ENCODE data around the gene NTSR1.

NTSR1 gene

GRCh38 chr20:62667530-62668440 is 40.9 kb upstream of the NTSR1 start:
- DNase-seq (ENCODE audit: insufficient read length, low spot score): no peak
- FAIRE-seq: no peak
- TF ChIP-seq CTCF (IDR thresholded peaks at IDR 0.05; ENCODE audit: insufficient read depth, missing control alignments): no peak

- DNase-seq (ENCODE audit: insufficient read length, low spot score) (peak; percentile 97), FAIRE-seq (no peak)
- TF ChIP-seq CTCF (IDR thresholded peaks at IDR 0.05; ENCODE audit: insufficient read depth, missing control alignments): peak; percentile 93
Observed at GRCh38 chr20:62668441-62669027, 40.1 kb upstream of the NTSR1 start.

GRCh38 chr20:62669249-62669648 is 39.4 kb upstream of the NTSR1 start:
- FAIRE-seq (no peak), DNase-seq (ENCODE audit: insufficient read length, low spot score) (no peak)
- TF ChIP-seq CTCF (IDR thresholded peaks at IDR 0.05; ENCODE audit: insufficient read depth, missing control alignments): no peak

- no peak for DNase-seq (ENCODE audit: insufficient read length, low spot score)
- no peak for FAIRE-seq
- TF ChIP-seq CTCF (IDR thresholded peaks at IDR 0.05; ENCODE audit: insufficient read depth, missing control alignments): no peak
Observed at GRCh38 chr20:62670156-62670555, 38.5 kb upstream of the NTSR1 start.

- no peak for DNase-seq (ENCODE audit: insufficient read length, low spot score)
- TF ChIP-seq CTCF (IDR thresholded peaks at IDR 0.05; ENCODE audit: insufficient read depth, missing control alignments): no peak
- FAIRE-seq: no peak
Observed at GRCh38 chr20:62670998-62671397, 37.6 kb upstream of the NTSR1 start.

- DNase-seq (ENCODE audit: insufficient read length, low spot score): no peak
- FAIRE-seq: no peak
- no peak for TF ChIP-seq CTCF (IDR thresholded peaks at IDR 0.05; ENCODE audit: insufficient read depth, missing control alignments)
Observed at GRCh38 chr20:62671765-62672164, 36.9 kb upstream of the NTSR1 start.

- TF ChIP-seq CTCF (IDR thresholded peaks at IDR 0.05; ENCODE audit: insufficient read depth, missing control alignments): no peak
- no peak for DNase-seq (ENCODE audit: insufficient read length, low spot score)
- FAIRE-seq: no peak
Observed at GRCh38 chr20:62674370-62674769, 34.3 kb upstream of the NTSR1 start.

Data from D721Med (cell line).